Stimulated activated CD4-positive, alpha-beta T cell treated with anti-CD3 and anti-CD28 coated beads, Interleukin-1b, Interleukin-23, amount 100 ng/mL, for 1 hour (primary cell): ENCODE measurements around the gene CRMP1.

Source experiments
- DNase-seq, 2 donors: peaks; one replicate each; pipeline ENCODE4 v3.0.0-alpha.2; 2020; ENCODE audit warnings: low read depth in 2 of 2

The CRMP1 gene

GRCh38 chr4:5888222-5889001, 4.5 kb downstream of the CRMP1 start:
- no peak for DNase-seq

- DNase-seq: no peak
These were observed 5.3 kb downstream of the CRMP1 start for GRCh38 chr4:5887361-5888221.

- DNase-seq: no peak
These were observed 5.9 kb downstream of the CRMP1 start for GRCh38 chr4:5887011-5887360.

DNA sequence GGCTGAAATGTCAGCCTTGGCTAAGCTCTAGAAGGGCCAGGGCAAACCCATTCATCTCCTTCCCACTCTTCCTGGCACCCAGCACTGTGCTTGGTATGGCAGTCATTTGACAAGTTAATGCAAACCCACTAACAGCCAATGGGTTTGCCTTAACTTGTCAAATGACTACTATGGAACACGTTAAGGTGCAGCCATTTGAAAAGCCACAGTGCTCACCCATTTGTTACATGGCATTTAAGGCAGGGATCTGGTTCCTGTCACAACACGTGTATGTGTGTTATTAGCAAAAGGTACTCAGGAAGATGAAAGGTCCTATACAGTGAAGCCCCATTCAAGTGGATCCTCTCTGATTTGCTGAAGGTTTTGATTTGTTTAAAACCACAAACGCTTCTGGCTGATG, 7.2 kb downstream of the CRMP1 start:
- DNase-seq: no peak

GRCh38 chr4:5884796-5885195, 8.1 kb downstream of the CRMP1 start:
- no peak for DNase-seq

DNA sequence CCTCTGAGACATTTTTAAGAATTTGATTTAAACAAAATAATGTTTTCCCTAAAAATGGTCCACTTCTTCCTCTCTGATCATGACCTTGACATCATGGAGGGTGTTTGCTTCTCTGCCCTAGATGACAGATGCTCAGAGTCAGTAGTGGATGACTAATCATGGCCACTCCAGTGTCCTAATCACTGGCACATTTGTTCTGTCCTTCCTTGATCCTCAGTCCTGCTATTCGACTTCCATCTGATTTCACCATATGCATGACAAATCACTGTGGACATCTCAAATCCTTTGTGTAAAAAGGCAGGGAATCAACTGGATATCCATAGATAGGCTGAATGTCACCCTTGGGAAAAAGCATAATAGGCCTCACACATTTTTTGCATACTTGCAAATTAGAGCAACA, 9.0 kb downstream of the CRMP1 start:
- DNase-seq: no peak

GRCh38 chr4:5882947-5883346, 9.9 kb downstream of the CRMP1 start:
- DNase-seq: no peak

DNA sequence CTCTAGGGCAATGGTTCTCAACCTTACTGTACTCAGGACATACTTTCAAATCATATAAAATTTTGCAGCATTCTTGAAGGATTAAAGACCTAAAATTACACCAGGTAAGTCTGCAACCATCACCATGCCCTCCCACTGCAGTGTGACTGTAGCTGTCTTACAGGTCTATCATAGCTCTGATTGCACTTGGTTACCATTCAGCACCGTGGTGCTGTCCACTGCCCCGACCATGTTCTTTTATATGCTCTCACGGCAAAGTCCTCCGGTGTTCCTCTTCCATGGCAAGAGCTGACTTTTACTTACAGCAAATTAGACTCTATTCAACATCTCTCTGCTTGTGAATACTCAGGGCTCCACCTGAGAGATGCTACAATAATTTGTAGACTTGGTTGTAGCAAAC, 11.5 kb downstream of the CRMP1 start:
- no peak for DNase-seq

DNA sequence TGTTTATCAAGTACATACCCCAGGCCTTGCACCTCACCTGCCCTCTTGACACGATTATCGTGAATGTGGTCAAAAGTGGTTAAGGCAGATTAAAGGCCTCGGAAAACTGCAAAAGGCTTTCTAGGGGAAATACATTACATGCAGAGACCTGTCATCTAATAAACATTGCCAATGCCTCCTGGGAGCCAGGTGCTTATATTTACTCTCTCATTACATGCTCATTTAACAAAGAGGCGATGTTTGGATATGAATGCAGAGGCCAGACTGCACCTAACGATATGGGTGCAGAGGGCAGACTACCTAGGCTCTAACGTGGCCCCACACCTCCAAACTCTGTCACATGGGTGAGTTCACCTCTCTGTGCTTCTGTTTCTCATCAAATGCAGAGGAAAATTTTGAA, 14.5 kb downstream of the CRMP1 start:
- no peak for DNase-seq

- no peak for DNase-seq
These were observed 15.5 kb downstream of the CRMP1 start for GRCh38 chr4:5877392-5877791.

DNA sequence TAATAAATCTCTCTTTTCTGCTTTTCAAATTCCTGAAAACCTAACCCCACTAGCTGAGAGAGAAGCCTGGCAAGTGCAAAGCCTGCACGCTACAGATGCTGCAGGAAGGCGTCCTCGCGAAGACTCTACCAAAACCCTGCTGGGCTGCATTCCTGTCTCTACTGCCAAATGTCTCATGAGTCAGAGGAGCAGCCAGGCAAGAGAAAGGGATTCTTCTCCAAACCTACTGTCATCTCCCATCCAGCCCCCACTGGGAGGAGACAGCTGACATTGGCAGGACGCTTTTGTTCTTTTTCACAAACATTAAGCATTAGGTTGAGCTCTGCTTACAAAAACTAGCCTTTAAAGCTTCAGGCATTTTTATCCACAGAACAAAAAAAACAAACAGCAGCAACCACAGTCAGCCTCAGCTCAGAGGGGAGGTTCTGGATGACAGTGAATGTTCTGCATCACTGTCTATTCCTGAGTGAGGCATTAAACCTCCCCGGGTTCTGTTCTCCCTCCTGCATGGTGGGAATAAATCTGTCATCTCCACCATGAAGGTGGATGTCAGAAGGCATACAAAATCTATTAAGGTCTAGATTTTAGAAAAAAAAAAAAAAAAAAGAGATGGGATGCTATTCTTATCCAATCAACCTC, 18.0 kb downstream of the CRMP1 start:
- DNase-seq: no peak

GRCh38 chr4:5870701-5871100, 22.2 kb downstream of the CRMP1 start:
- DNase-seq: no peak

- DNase-seq: no peak
These were observed 22.8 kb downstream of the CRMP1 start for GRCh38 chr4:5869966-5870619.

DNA sequence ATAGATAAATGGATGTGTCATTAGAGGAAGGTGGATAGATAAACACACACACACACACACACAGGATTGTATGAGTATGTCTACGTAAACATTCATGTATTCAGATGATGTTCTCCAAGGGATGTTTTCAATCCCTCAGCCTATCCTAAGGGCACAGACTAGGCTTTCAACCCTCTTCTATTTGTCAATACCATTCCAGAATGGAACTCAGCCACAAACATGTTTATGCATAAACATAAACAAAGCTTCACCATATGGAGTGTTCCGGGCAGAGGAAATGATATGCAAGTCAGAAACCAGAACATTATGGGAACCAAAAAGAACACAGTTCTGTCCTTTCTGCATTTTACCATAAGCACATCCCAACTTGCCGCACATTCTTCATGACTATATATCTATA, 25.0 kb downstream of the CRMP1 start:
- DNase-seq: no peak

DNA sequence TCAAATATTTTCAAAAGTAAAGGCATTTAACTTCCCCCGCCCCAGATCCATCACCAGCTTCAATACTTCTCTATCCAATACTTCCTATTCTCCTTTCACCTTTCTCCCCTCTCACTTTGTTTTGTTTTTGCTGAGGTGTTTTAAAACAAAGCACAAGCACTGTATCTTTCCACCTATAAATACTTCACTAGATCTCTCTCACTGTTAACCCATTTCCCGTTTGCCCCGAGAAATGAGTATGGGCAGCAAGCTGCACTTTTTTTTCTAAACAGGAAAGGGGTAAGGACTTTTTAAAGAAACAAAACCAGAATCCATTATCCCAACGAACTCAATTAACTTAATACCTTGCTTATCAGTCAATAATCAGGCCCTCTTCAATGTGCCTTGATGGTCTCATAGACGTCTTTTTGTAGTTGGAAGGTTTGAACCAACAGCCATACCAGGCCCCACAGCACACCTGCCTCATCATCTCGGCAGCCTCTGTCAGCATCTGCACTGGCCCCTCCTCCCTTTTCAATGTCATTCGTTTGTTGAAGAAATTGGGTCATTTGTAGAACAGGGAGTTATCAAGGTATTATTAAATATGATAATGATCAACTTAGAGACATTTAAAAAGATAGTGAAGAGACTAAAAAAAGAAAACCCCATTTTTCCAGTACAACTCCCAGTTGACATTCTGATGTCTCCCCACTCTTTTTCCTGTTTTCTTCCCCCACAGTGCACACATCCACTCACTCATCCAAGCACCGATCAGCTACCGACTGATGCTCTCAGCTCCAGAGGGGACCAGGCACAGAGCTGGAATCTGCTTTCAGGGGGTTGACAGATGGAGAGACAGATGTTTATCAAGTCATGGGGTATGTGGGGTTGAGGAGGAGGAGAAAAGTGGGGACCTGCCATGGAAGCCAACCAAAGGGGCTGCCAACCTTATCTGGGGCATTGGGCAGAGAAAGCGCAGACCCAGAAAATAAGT, 25.8 kb downstream of the CRMP1 start:
- DNase-seq: no peak

GRCh38 chr4:5865896-5866599, 26.8 kb downstream of the CRMP1 start:
- DNase-seq: no peak

DNA sequence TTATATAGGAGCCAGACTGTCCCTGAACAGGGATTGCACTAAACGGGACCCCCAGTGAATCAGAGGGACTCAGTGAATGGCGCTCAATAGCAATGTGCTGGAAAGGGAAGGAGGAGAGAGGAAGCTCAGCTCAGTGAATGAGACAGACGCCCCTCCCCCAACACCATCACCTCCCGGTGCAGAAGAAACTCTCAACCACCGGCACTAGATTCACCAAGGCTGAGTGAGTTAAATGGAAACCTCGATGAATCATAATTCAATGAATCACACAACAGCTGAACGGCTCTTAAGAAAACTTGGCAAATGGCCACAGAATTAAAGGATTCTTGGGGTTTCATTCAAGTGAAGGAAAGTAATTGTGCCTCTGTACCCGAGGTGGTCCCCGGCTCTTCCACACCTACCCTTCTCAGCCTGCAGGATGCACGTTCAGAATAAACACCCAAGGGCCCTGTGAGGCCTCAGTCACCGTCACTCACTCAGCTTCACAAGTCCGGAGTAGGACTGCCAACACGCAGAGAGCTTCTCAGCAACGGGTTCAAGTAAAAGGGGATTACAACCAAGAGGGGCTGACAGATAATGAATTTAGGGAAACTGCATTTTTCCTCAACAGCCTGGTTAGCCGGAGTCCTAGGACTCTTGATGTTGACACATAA, 29.3 kb downstream of the CRMP1 start:
- DNase-seq: peak in 1 of 2 donors; percentile 12

GRCh38 chr4:5858020-5858769, 34.7 kb downstream of the CRMP1 start:
- no peak for DNase-seq

DNA sequence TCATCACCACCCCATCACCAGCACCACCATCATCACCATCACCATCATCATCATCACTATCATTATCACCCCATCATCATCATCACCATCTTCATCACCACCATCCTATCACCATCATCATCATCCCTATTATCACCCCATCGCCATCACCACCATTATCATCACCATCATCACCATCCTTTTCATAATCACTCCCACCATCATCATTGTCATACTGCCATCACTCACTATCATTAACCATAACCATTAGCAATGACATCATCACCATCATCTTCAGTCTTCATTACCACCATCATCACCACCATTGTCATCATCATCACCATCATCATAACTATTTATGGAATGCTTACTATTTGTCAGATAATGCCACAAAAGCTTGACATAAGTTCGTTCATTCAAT, 35.7 kb downstream of the CRMP1 start:
- no peak for DNase-seq
